ENCODE data around the gene UTF1.

UTF1 gene

GRCh38 chr10:133230044-133230361 is at the start of gene UTF1:
TSS of gene UTF1 (plus strand) at chr10:133230217. CDS start at chr10:133230289, 72 bp downstream.
- DNase-seq: no peak

- DNase-seq: no peak
These were observed 48.9 kb upstream of the UTF1 start for GRCh38 chr10:133180965-133181639.

- no peak for DNase-seq
These were observed 47.8 kb upstream of the UTF1 start for GRCh38 chr10:133182190-133182589.

- DNase-seq: no peak
These were observed 47.0 kb upstream of the UTF1 start for GRCh38 chr10:133182791-133183645.

DNA sequence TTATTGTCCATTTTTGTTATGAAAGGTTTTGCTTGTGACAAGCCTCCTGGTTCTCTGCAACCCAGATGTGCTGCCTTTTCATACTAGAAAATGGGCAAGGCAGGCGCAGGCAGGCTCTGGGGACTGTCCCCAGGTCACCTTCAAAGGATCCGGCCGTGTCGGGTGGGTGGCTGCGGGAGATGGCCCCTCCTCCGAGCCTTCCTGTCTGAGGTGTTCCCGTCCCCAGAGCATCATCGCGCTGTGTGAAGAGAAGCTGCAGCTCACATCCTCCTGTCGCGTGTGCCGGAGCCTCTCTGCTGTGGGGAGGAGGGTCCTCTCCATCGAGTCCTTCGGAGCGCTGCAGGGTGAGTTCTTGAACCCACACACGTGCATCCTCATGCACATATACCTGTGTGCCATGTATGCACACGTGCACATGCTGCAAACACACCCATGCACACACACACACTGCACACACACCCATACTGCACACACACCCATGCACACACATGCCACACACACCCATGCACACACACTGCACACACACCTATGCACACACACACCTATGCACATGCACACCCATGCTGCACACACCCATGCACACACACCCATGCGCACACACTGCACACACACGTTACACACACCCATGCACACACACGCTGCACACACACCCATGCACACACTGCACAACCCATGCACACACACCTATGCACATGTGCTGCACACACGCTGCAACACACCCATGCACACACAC is 46.2 kb upstream of the UTF1 start:
- DNase-seq: no peak

- DNase-seq: no peak
These were observed 45.3 kb upstream of the UTF1 start for GRCh38 chr10:133184591-133185244.

DNA sequence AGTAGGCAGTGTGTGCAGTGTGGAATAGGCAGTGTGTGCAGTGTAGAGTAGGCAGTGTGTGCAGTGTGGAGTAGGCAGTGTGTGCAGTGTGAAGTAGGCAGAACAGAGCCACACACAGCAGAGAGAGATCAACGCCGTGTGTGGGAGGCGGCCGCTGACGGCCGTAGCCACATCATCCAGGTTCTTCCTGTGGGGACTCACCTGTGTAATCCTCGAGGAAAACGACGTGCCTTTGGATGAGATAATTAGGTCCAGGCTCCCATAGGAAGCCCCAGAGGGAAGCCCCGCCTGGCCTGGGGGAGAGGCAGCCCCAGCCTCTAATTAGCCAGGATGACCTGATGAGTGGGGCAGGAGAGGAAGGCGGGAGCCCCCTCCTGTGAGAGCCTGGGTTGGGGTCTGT is 44.6 kb upstream of the UTF1 start:
- no peak for DNase-seq

GRCh38 chr10:133185916-133186315 is 44.1 kb upstream of the UTF1 start:
- no peak for DNase-seq

DNA sequence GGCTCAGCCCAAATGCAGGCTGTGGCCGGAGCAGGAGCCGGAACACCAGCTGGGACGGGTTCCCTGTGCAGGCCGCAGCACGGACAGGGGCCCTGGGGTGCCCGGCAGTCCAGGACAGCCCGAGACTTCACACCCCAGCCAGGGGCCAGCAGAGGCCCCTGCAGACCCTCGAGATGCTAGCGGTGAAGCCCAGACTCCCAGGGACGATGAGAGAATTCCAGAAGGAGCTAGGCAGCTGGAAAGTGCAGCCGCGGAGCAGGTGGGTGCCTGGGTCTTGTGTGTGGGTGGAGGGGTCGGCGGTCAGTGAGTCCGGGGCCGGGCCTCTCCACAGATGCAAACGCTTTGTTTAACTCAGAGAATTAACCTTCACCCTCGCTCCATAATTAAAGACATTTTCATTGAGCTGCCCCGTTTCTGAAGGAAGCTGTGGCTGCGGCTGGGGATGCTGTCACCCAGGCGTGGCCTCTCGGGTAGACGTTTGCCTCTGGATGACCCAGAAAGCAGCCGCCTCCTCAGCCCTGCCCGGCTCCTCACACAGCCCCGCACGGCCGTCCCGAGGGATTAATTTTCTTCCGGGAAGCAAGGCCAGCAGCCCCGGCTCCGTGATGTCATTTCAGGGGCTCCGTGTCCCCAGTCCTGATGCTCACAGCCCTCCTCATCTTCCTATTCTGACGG is 43.5 kb upstream of the UTF1 start:
- DNase-seq: no peak

GRCh38 chr10:133187091-133187905 is 42.7 kb upstream of the UTF1 start:
- peak; percentile 9 for DNase-seq

DNA sequence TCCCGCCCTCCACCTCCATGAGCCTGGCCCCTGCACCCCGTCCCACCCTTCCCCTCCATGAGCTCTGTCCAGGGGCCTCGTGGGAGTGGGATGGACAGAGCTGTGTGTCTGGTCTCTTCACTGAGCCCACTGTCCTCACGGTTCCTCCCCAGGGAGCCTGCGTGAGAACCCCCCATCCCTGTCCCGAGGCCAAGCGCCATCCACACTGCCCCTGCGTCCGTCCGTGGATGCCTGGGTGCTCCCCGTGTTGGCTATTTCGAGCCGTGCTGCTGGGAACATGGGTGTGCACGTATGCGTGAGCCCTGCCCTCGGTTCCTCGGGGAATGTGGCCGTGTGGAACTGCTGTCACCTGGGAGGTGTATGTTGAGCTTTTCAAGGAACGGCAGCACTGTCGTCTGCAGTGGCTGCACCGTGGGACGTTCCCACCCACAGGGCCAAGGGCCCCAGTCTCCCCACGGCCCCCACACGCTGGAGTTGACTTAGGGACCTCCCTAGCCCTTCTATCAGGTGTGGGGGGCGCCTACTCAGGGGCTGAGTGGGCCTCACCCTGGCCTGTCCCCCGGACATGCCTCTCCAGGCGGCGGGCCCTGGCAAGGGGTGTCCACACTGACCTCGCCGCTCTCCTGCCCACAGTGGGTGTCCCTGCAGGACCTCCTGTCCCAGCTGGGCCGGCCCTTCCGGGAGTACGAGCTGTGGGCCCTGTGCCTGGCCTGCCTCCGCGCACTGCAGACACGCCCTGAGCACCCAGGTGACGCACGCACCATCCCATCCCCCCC is 41.9 kb upstream of the UTF1 start:
- DNase-seq: no peak

DNA sequence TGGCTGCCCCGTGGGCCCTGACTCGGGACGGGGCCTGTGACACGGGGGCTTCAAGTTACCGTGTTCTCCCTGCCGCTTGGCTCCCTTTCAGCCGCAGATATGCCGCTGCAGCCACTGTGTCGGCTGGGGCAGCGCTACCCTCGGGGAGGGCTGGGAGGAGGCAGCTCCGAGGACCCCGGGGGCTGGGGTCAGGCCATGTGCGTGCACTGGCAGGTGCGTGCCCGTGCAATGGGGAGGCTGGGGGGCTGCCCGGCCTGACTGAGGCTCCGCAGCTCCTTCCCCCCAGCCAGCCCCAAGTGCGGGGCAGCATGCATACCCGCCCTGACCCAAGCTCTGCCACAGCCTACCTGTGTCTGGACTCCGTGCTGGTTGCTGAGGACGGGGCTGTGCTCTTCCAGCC is 40.8 kb upstream of the UTF1 start:
- no peak for DNase-seq

- no peak for DNase-seq
These were observed 40.3 kb upstream of the UTF1 start for GRCh38 chr10:133189726-133190125.

GRCh38 chr10:133190225-133190624 is 39.8 kb upstream of the UTF1 start:
- DNase-seq: no peak

DNA sequence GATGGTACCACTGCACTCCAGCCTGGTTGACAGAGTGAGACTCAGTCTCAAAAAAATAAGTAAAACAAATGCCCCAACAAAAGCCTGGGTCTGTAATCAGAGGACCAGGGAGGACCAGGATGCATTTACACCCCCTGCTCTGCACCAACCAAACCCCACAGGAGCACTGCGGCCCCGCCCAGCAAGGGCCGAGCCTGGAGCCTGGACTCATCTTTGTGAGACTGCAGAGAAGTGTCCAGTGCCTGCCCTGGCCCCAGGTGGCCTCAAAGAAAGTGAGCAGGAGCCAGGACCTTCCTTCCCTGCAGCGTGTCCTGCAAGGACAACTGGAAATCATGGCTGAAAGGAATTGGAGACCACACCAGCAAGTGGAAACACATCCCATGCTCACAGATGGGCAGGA is 38.4 kb upstream of the UTF1 start:
- DNase-seq: no peak

- DNase-seq: no peak
These were observed 35.9 kb upstream of the UTF1 start for GRCh38 chr10:133194151-133194550.

DNA sequence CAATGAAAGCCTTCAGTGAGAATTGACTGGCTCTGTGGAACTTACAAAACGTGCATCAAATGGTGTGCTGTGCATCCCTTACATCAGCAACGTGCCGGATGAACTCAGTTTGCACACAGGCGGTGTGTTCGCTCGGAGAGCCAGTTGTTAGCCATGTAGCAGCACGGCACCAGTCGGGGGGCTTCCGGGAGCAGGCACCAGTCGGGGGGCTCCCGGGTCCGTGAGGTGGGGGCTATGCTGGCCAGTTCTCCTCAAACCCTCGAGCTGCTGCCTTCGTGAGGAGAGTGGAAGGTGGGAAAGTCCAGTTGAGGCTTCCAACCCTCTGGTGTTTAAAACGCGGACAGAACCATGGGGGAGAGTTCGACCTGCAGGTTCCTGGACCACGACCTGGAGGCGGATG is 34.9 kb upstream of the UTF1 start:
- DNase-seq: no peak

DNA sequence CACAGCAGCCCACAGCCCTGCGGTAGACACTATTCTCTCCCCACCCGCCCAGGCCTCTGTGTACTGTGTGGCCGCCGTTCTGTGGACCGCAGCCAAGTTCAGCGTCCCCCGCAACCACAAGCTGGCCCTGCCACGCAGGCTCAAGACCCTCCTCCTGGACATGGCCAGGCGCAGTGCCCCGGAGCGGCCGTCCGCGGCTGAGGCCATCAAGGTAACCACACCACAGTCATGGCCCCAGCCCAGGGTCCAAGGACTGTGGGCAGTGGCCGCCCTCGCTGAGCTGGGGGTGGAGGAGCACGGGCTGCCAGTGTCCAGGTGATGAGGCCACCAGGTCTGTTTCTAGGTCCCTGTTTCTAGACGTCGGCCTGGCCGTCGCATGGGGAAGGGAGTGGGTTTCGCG is 34.4 kb upstream of the UTF1 start:
- no peak for DNase-seq

DNA sequence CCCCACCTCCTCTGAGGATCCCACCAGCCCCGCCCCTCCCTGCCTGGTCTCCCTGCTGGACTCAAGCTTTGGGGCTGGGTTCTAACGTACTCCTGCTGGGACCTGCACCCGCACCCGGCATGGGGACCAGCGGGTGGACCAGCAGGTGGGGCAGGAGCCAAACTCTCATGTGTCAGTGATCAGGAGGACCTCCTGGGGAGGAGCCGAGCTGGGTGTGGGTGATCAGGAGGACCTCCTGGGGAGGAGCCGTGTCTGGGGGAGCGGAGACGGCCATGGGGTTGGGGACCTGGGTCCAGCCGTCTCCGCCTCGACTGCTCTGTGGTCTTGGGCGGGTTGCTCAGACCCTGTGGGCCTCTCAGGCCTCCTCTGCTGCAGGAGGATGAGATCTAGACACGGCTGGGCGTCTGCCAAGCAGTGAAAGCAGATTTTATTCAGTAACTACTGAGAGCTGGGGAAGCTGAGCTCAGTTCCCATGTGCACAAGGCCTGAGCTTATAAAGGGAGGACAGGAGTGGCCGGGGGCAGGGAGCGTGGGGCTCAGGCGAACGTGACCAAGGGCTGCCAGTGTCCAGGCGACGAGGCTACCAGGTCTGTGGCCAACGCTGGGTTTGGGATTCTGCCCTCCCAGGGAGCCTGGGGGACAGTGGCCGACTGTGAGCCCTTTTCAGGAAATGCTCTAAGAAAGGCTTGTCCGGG is 33.6 kb upstream of the UTF1 start:
- no peak for DNase-seq

Measured in DMS53 (cell line).